Measurements from ENCODE around the gene TCAF1.
"Not testable (repeated sequence)": the region's sequence is repeated elsewhere in the genome, so short reads cannot be mapped to it uniquely, and the experiment has no call there.

DNA sequence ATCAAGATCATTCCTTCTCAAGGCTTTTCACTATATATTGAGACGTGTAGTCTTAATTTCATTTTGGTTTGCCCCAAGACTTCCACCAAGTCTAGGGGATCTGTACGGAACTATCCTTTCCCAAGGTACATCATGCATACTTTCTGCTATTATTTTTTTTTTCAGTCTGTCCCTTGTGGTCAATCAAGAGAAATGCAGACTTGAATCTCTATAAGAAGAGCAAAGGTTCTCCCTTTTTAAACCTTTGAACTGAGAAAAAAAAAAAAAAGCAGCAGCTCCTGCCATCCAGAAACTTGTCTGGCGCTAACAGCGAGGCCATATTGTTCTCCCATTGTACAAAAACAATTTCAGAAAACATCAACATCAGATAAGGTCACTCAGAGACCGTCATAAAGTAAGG, 60.3 kb downstream of the TCAF1 start:
- TF ChIP-seq MXI1 (conservative IDR thresholded peaks at IDR 0.05; ENCODE audit: poor library complexity, severe bottlenecking); EZH2 (IDR thresholded peaks at IDR 0.05; ENCODE audit: borderline replicate concordance, insufficient read depth, low read length, poor library complexity, severe bottlenecking): not testable (repeated sequence)
- TF ChIP-seq, protein P1, sequence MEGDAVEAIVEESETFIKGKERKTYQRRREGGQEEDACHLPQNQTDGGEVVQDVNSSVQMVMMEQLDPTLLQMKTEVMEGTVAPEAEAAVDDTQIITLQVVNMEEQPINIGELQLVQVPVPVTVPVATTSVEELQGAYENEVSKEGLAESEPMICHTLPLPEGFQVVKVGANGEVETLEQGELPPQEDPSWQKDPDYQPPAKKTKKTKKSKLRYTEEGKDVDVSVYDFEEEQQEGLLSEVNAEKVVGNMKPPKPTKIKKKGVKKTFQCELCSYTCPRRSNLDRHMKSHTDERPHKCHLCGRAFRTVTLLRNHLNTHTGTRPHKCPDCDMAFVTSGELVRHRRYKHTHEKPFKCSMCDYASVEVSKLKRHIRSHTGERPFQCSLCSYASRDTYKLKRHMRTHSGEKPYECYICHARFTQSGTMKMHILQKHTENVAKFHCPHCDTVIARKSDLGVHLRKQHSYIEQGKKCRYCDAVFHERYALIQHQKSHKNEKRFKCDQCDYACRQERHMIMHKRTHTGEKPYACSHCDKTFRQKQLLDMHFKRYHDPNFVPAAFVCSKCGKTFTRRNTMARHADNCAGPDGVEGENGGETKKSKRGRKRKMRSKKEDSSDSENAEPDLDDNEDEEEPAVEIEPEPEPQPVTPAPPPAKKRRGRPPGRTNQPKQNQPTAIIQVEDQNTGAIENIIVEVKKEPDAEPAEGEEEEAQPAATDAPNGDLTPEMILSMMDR (IDR thresholded peaks at IDR 0.05; ENCODE audit: poor library complexity, severe bottlenecking): not testable (repeated sequence)

Data from neural cell (in vitro differentiated cells).